GM18867 (cell line): ENCODE measurements around the gene CDKN1C.

Experiments
- ATAC-seq: cut with Tn5 transposase; IDR thresholded peaks from one replicate; pipeline ENCODE4 v1.9.1; 2021; ENCODE audit warnings: mild to moderate bottlenecking, moderate library complexity; ENCODE audit not compliant: unreplicated experiment

CDKN1C gene

GRCh38 chr11:2885678-2886081 is at the start of gene CDKN1C:
CDKN1C (minus strand) TSS chr11:2885775; CDS start chr11:2885456, 319 bp downstream.
- ATAC-seq: peak; percentile 84

DNA sequence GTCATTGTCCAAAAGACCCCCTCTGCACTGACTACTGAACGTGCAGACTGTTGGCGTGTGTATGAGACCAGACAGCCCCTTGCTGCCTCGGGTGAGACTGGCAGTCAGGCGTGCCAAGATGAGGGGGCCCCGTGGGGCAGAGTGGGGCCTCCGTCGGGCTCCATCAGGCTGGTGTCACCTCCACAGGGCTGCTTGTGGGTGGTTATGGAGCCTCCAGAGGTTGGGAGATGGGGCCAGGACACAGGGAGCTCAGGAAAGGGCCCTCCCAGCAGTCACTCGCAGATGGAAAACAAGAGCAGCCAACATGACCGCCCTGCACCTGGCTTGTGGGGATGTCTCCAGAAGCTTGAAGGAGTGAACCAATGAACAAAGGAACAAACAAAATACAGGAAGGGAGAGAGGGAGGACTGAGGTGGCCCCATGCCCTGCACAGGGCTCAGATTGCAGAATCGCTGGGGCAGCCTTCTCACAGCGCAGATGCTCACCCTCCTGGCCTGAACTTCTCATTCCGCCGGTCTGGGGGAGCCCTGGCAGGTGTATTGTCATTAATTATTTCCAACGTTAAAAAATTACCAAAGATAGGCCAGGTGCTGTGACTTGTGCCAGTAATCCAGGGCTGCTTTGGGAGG is 49.1 kb upstream of the CDKN1C start:
- ATAC-seq: no peak

DNA sequence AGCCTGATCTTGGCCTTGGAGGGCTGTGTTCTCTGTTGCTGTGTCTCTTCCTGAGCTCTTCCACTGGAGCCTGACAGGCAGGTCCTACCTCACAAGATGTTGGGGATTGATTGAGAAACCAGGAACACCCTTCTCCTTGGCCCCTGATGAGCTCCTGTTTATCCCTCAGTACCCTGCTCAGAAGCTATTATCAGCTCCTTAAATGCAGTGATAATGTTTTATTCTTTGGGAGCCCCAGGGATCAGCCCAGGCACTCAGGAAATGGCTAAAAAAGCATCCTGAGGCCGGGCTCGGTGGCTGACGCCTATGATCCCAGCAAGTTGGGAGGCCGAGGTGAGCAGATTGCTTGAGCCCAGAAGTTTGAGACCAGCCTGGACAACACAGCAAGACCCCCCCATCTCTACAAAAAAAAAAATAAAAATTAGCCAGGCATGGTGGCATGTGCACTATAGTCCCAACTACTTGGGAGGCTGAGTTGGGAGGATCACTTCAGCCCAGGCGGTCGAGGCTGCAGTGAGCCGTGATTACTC is 48.5 kb upstream of the CDKN1C start:
- no peak for ATAC-seq

- no peak for ATAC-seq
These were observed 47.9 kb upstream of the CDKN1C start for GRCh38 chr11:2933375-2934020.

DNA sequence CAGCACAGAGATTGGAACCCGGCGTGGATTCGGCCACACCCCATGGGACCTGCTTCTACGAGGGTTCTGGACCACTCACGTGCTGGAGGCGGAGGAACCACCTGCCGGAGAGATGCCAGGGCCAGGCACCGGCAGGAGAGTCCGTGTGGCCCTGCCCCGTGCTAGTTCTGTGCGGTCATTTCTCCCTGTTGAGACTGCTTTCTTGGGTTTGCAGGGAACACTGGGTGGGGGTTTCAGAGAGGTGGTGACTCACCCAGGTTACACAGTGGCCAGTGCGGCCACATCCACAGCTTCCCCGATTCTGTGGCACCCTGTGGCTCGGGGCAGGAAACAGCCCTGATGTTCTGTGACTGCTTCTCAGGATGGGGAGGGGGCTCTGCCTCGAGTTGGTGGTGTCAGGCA is 47.3 kb upstream of the CDKN1C start:
- no peak for ATAC-seq

- no peak for ATAC-seq
These were observed 46.5 kb upstream of the CDKN1C start for GRCh38 chr11:2931771-2932738.

DNA sequence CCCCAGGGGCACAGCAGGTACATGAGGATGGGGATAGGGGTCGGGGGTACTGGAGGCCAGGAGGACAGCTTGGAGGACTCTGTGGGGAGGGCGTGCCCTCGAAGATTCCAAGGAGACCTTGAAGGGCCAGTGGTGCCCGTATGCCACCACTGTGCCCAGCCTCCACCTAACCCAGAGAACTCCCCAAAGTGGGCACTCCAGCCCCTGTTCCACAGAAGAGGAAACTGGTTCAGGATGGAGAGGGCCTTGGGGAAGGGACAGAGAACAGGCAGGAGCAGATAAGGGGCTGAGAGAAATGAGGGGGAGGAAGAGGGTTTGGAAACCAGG is 45.8 kb upstream of the CDKN1C start:
- no peak for ATAC-seq

DNA sequence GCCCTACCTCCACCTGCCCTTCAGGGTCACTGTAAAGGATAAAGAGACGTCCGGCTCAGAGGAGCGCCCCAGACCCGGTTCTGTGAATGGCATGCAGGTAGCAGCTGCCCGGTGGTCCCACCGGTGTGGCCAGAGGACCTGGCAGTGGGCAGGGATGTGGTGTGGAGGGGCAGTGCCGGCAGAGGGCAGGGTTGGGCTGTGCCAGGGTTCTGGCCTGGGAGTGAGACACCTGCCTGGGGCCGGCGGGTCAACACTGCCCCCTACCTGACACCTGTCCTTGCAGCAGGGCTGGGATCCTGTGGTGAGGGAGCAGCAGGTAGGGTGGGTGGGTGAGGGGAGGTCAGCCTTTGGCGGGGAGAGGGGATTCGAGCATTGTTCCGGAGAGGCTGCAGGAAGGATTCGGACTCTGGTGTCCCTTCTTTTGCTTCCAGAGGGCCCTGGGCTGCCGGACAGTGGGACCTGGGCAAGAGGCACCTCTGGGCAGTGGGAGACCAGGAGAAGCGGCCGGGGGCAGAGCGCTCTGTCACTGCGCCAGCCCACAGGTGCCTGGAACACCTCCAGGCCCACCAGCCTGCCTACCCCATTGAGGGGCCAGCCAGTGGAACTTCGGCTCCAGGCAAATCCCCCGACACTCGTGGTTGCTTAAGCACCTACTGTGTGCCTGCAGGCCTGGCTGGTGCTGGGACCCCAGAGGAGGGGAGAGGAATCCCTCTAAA is 45.3 kb upstream of the CDKN1C start:
- ATAC-seq: peak; percentile 44

GRCh38 chr11:2929950-2930703 is 44.6 kb upstream of the CDKN1C start:
- ATAC-seq: peak; percentile 38

GRCh38 chr11:2929531-2929949 is 44.0 kb upstream of the CDKN1C start:
- no peak for ATAC-seq

DNA sequence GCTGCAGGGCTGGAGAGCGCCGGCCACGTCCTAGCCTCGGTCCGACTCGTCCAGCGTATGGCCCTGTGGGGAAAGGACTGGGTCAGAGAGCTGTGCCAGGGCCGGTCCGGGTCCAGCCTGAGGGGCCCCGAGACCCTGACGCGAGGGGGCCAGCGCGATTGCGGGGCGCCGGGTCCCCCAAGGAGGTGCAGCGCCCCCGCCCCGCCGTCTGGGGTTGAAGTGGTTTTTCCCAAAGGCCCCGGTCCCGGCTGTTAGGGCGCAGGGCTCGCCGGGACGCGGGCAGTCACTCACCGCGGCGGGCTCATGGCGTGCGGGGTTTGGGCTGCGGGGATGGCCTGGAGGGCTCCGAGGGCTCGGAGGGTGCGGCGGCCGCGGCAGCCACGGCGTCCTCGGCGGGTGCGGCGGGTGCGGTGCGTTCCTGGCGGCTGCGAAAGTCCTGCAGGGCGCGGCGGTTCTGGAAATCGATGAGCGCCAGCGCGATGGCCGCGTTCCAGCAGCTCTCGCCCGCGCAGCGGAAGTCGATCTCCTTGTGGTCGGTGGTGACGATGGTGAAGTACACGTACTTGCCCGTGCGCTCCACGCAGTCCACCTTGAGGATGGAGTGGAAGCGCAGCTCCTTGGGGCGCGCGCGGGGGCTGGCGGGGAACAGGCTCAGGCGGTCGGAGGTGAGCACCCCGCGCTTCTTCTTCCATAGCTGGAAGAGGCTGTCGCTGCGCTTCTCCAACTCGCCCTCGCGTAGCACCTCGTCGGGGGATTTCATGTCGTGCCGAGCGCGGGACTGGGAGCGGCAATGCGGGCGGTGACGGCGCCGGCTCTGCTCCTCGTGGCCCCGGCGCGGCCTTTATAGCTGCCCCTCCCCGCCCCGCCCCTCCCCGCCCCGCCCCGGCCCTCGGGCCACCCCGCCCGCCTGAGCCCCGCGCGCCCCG is 43.3 kb upstream of the CDKN1C start, which contains the start of gene PHLDA2:
PHLDA2 (minus strand) TSS at position 816 of the 926 bp plus-strand sequence; CDS start at position 760, 56 bp downstream.
- ATAC-seq: no peak

- no peak for ATAC-seq
These were observed 42.5 kb upstream of the CDKN1C start for GRCh38 chr11:2927851-2928604.

GRCh38 chr11:2927121-2927800 is 41.7 kb upstream of the CDKN1C start:
- ATAC-seq: no peak

GRCh38 chr11:2926611-2927051 is 41.1 kb upstream of the CDKN1C start:
- ATAC-seq: no peak

- ATAC-seq: no peak
These were observed 39.5 kb upstream of the CDKN1C start for GRCh38 chr11:2924821-2925675.

GRCh38 chr11:2924381-2924780 is 38.8 kb upstream of the CDKN1C start:
- no peak for ATAC-seq
